Measurements from ENCODE around the gene APOLD1. TPM values are rescaled to one million over a fixed set of nuclear protein-coding genes. Genes with fewer than 3 reads are reported as not detected.

APOLD1 gene
- total and polyA plus RNA-seq, 2 of the 8 experiments (the other 6 are each of a cell fraction or from before 2014, with no cell fraction given) = 0.12 to 0.71 TPM

DNA sequence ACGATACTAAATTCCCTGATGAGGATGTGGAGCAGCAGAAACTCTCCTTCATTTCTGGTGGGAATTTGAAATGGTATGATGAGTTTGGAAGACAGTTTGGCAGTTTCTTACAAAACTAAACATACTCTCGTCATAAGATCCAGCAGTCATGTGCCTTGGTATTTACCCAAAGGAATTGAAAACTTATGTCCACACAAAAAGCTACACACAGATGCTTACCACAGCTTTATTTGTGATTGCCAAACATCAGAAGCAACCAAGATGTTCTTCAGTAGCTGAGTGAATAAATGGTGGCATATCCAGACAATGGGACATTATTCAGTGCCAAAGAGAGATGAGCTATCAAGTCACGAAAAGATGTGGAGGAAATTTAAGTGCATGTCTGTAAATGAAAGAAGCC lies 10.7 kb upstream of the APOLD1 start:
- H3K9ac ChIP-seq (replicated peaks in 1 of 4; ENCODE audit: extremely low read depth in 1 of 4, low read depth in 3 of 4, low read length in 3 of 4) = no peak overlapping the region

More for the DNA sequence above, 10.7 kb upstream of the APOLD1 start:
- Histone ChIP-seq H3K36me3 (ENCODE audit: control insufficient read depth in 2 of 4, insufficient read depth in 4 of 4, low read length in 3 of 4) (no peaks in the 10 kb centered on the region), H3K14ac (ENCODE audit: insufficient read length) (no peak overlapping the region), H2BK12ac (ENCODE audit: low read depth, low read length) (no peak overlapping the region), H3K4me3 (ENCODE audit: extremely low read depth in 1 of 4, insufficient read depth in 2 of 4, low read depth in 3 of 4, low read length in 4 of 4) (no peak overlapping the region), H2BK5ac (ENCODE audit: low read depth, low read length) (no peak overlapping the region), H2BK20ac (ENCODE audit: low read length) (no peak overlapping the region), H3K23me2 (ENCODE audit: low read depth, low read length) (no peaks in the 10 kb centered on the region), H3K23ac (ENCODE audit: insufficient read length) (no peak overlapping the region), H2BK120ac (replicated peaks; ENCODE audit: low read depth, low read length) (no peak overlapping the region), H3K4me1 (replicated peaks in 1 of 4; ENCODE audit: control insufficient read depth in 3 of 4, insufficient read depth in 4 of 4, low read length in 3 of 4) (no peaks in the 10 kb centered on the region; a peak in 1 of 7 replicates), H4K5ac (ENCODE audit: insufficient read length, low read depth, low read length) (no peak overlapping the region), H2AFZ (ENCODE audit: low read length) (no peak overlapping the region), H2BK15ac (ENCODE audit: low read length) (no peak overlapping the region), H4K91ac (replicated peaks; ENCODE audit: insufficient read length, low read length) (no peak overlapping the region), H3K79me2 (ENCODE audit: control insufficient read depth in 1 of 2, insufficient read depth in 2 of 2, low read length in 2 of 2) (no peaks in the 10 kb centered on the region), H3K4ac (replicated peaks; ENCODE audit: insufficient read length, low read depth, low read length) (no peak overlapping the region), H2AK5ac (ENCODE audit: low read depth, low read length) (no peak overlapping the region), H4K20me1 (replicated peaks in 1 of 2; ENCODE audit: control insufficient read depth in 1 of 2, insufficient read depth in 2 of 2, low read length in 2 of 2) (no peaks in the 10 kb centered on the region), H3K79me1 (ENCODE audit: low read depth, low read length) (no peaks in the 10 kb centered on the region), H3K4me2 (ENCODE audit: insufficient read depth in 1 of 2, low read depth in 2 of 2, low read length in 2 of 2) (no peak overlapping the region), H3K27ac (ENCODE audit: low read depth, low read length) (no peak overlapping the region), H3K27me3 (replicated peaks in 1 of 4; ENCODE audit: control insufficient read depth in 3 of 4, extremely low read depth in 1 of 4, insufficient read depth in 3 of 4, low read length in 3 of 4) (no peaks in the 10 kb centered on the region), H3K56ac (replicated peaks; ENCODE audit: insufficient read length, low read depth, low read length) (no peak overlapping the region), H3K9me3 (ENCODE audit: insufficient read depth in 2 of 2, low read depth in 1 of 2, low read length in 1 of 2) (no peaks in the 10 kb centered on the region), H4K8ac (ENCODE audit: extremely low read depth, insufficient read depth, low read length) (no peak overlapping the region), H3K18ac (ENCODE audit: extremely low read depth, low read length) (no peak overlapping the region)
- ChIA-PET POLR2A (ENCODE audit: partially characterized antibody) (interaction anchor here (1.4 kb wide), 1 partner anchor 10 kb away, joined by 4 read pairs; the partner anchor contains the start of gene APOLD1), CTCF (ENCODE audit: partially characterized antibody) (no interaction called here)
- FAIRE-seq = no peak
- TF ChIP-seq CEBPB (IDR thresholded peaks at IDR 0.05; ENCODE audit: low read depth, low read length) (no peak), RNF2 (IDR thresholded peaks at IDR 0.05; ENCODE audit: borderline replicate concordance, low read depth, low read length, missing control alignments, poor library complexity, severe bottlenecking) (no peak), SP2 (IDR thresholded peaks at IDR 0.05; ENCODE audit: low read length) (no peak), ZNF274 (IDR thresholded peaks at IDR 0.05; ENCODE audit: borderline replicate concordance, extremely low read depth, low read length) (no peak), TCF12 (IDR thresholded peaks at IDR 0.05; ENCODE audit: low read depth, low read length) (no peak), CREB1 (IDR thresholded peaks at IDR 0.05) (no peak), GTF2F1 (IDR thresholded peaks at IDR 0.05; ENCODE audit: borderline replicate concordance, low read depth, low read length) (no peak), EGR1 (IDR thresholded peaks at IDR 0.05; ENCODE audit: borderline replicate concordance, low read depth, low read length) (no peak), NANOG (IDR thresholded peaks at IDR 0.05; ENCODE audit: insufficient read depth, low read depth, low read length, poor library complexity, severe bottlenecking) (no peak)
- TF ChIP-seq, protein P1, sequence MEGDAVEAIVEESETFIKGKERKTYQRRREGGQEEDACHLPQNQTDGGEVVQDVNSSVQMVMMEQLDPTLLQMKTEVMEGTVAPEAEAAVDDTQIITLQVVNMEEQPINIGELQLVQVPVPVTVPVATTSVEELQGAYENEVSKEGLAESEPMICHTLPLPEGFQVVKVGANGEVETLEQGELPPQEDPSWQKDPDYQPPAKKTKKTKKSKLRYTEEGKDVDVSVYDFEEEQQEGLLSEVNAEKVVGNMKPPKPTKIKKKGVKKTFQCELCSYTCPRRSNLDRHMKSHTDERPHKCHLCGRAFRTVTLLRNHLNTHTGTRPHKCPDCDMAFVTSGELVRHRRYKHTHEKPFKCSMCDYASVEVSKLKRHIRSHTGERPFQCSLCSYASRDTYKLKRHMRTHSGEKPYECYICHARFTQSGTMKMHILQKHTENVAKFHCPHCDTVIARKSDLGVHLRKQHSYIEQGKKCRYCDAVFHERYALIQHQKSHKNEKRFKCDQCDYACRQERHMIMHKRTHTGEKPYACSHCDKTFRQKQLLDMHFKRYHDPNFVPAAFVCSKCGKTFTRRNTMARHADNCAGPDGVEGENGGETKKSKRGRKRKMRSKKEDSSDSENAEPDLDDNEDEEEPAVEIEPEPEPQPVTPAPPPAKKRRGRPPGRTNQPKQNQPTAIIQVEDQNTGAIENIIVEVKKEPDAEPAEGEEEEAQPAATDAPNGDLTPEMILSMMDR (IDR thresholded peaks at IDR 0.05; ENCODE audit: control extremely low read depth in 1 of 3, insufficient read depth in 1 of 3, low read depth in 1 of 3, low read length in 3 of 3) = no peak
- DNase-seq (ENCODE audit: low read depth in 1 of 2, low spot score in 2 of 2) = no peak
- WGBS, 2 experiments (ENCODE audit: extremely low coverage in 1 of 2, insufficient coverage in 1 of 2, insufficient read length in 1 of 2, insufficient replicate concordance in 2 of 2, low coverage in 1 of 2, low lambda C conversion rate in 2 of 2, missing lambda C conversion rate in 1 of 2) = 46% methylated on average over 3 of the region's 3 CpGs; no CpG with 5 or more reads in 1 of the 2 experiments

Measured in H1 (cell line).